ENCODE results near the gene LETM1. TPM values are rescaled to one million over a fixed set of nuclear protein-coding genes. Genes with fewer than 3 reads are reported as not detected.

The LETM1 gene
- total and polyA plus RNA-seq, 2 of the 13 experiments (the other 11 are each of a cell fraction or from before 2014, with no cell fraction given) = 9.7 to 41.6 TPM

DNA sequence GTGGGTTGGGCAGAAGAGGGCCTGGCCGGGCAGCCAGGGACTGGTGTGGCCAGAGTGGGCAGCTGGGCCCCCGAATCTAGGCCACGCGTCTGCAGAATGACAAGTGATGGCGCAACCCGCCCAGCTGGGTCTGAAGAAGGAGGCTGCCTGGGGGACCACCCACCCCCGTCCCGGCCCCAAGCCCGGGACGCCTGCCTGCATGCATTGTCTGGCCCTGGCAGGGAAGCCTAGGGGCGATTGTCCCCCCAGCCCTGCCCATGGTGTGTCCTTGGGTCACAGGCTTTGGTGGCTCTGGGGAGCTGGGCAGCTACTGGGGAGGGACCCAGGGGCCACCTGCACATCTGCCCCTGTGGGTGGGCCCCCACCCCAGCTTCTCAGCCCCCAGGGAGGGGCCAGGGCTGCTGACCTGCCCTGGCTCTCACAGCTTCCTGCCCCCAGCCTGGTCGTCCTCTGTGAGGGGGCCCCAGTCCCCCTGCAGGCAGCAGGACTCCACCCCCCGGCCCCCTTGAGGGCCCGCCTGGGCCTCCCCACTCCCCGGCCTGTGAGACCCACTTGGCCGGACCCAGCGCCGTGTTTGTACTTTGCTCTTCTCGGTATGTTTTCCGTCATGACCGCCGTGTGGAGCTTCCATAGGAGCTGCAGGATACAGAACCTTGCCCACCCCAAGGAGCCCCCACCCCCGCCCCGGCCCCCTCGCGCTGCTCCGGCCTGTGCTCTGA, 57.9 kb downstream of the LETM1 start (continued):
- TF ChIP-seq HES4 (CRISPR knock-in tag; IDR thresholded peaks at IDR 0.05; ENCODE audit: borderline replicate concordance) (0 out of 2 replicates have a peak, but pooled peaks have one; percentile 19), RARG (CRISPR knock-in tag; IDR thresholded peaks at IDR 0.05; ENCODE audit: low read depth) (no peak), NFATC3 (CRISPR knock-in tag; IDR thresholded peaks at IDR 0.05) (no peak), ZNF274 (CRISPR knock-in tag; IDR thresholded peaks at IDR 0.05) (no peak), ADNP (CRISPR knock-in tag; IDR thresholded peaks at IDR 0.05) (no peak), ZNF44 (CRISPR knock-in tag; IDR thresholded peaks at IDR 0.05) (no peak), ZNF430 (CRISPR knock-in tag; IDR thresholded peaks at IDR 0.05) (no peak), KDM5A (IDR thresholded peaks at IDR 0.05; ENCODE audit: borderline replicate concordance, low read length) (no peak), PCBP1 (IDR thresholded peaks at IDR 0.05; ENCODE audit: borderline replicate concordance, low read depth, low read length) (no peak), ZNF558 (CRISPR knock-in tag; IDR thresholded peaks at IDR 0.05; ENCODE audit: borderline replicate concordance) (no peak), PCBP2 (optimal IDR thresholded peaks at IDR 0.05; ENCODE audit: low read depth, low read length, poor library complexity, severe bottlenecking) (no peak), PRMT3 (CRISPR knock-in tag; IDR thresholded peaks at IDR 0.05; ENCODE audit: borderline replicate concordance, low read depth) (no peak), TCF7L2 (IDR thresholded peaks at IDR 0.05; ENCODE audit: low read depth, low read length) (no peak), ZNF782 (CRISPR knock-in tag; IDR thresholded peaks at IDR 0.05; ENCODE audit: borderline replicate concordance) (no peak), TARDBP (CRISPR knock-in tag; IDR thresholded peaks at IDR 0.05) (peak; percentile 67; the same call in 1 of the 2 replicates), MYNN (CRISPR knock-in tag; IDR thresholded peaks at IDR 0.05; ENCODE audit: low read depth) (no peak), KAT8 (CRISPR knock-in tag; IDR thresholded peaks at IDR 0.05) (no peak), NR2C2 (CRISPR knock-in tag; IDR thresholded peaks at IDR 0.05; ENCODE audit: borderline replicate concordance) (no peak)
- TF ChIP-seq, protein P1, sequence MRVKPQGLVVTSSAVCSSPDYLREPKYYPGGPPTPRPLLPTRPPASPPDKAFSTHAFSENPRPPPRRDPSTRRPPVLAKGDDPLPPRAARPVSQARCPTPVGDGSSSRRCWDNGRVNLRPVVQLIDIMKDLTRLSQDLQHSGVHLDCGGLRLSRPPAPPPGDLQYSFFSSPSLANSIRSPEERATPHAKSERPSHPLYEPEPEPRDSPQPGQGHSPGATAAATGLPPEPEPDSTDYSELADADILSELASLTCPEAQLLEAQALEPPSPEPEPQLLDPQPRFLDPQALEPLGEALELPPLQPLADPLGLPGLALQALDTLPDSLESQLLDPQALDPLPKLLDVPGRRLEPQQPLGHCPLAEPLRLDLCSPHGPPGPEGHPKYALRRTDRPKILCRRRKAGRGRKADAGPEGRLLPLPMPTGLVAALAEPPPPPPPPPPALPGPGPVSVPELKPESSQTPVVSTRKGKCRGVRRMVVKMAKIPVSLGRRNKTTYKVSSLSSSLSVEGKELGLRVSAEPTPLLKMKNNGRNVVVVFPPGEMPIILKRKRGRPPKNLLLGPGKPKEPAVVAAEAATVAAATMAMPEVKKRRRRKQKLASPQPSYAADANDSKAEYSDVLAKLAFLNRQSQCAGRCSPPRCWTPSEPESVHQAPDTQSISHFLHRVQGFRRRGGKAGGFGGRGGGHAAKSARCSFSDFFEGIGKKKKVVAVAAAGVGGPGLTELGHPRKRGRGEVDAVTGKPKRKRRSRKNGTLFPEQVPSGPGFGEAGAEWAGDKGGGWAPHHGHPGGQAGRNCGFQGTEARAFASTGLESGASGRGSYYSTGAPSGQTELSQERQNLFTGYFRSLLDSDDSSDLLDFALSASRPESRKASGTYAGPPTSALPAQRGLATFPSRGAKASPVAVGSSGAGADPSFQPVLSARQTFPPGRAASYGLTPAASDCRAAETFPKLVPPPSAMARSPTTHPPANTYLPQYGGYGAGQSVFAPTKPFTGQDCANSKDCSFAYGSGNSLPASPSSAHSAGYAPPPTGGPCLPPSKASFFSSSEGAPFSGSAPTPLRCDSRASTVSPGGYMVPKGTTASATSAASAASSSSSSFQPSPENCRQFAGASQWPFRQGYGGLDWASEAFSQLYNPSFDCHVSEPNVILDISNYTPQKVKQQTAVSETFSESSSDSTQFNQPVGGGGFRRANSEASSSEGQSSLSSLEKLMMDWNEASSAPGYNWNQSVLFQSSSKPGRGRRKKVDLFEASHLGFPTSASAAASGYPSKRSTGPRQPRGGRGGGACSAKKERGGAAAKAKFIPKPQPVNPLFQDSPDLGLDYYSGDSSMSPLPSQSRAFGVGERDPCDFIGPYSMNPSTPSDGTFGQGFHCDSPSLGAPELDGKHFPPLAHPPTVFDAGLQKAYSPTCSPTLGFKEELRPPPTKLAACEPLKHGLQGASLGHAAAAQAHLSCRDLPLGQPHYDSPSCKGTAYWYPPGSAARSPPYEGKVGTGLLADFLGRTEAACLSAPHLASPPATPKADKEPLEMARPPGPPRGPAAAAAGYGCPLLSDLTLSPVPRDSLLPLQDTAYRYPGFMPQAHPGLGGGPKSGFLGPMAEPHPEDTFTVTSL (CRISPR knock-in tag; IDR thresholded peaks at IDR 0.05; ENCODE audit: borderline replicate concordance) = no peak
- TF ChIP-seq, protein P2, sequence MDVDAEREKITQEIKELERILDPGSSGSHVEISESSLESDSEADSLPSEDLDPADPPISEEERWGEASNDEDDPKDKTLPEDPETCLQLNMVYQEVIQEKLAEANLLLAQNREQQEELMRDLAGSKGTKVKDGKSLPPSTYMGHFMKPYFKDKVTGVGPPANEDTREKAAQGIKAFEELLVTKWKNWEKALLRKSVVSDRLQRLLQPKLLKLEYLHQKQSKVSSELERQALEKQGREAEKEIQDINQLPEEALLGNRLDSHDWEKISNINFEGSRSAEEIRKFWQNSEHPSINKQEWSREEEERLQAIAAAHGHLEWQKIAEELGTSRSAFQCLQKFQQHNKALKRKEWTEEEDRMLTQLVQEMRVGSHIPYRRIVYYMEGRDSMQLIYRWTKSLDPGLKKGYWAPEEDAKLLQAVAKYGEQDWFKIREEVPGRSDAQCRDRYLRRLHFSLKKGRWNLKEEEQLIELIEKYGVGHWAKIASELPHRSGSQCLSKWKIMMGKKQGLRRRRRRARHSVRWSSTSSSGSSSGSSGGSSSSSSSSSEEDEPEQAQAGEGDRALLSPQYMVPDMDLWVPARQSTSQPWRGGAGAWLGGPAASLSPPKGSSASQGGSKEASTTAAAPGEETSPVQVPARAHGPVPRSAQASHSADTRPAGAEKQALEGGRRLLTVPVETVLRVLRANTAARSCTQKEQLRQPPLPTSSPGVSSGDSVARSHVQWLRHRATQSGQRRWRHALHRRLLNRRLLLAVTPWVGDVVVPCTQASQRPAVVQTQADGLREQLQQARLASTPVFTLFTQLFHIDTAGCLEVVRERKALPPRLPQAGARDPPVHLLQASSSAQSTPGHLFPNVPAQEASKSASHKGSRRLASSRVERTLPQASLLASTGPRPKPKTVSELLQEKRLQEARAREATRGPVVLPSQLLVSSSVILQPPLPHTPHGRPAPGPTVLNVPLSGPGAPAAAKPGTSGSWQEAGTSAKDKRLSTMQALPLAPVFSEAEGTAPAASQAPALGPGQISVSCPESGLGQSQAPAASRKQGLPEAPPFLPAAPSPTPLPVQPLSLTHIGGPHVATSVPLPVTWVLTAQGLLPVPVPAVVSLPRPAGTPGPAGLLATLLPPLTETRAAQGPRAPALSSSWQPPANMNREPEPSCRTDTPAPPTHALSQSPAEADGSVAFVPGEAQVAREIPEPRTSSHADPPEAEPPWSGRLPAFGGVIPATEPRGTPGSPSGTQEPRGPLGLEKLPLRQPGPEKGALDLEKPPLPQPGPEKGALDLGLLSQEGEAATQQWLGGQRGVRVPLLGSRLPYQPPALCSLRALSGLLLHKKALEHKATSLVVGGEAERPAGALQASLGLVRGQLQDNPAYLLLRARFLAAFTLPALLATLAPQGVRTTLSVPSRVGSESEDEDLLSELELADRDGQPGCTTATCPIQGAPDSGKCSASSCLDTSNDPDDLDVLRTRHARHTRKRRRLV (CRISPR knock-in tag; IDR thresholded peaks at IDR 0.05) = no peak
